HG03139 (cell line): ENCODE data around the gene CMTR2.

Experiments
- ATAC-seq: cut with Tn5 transposase; IDR thresholded peaks from one replicate; pipeline ENCODE4 v1.9.1; 2021; ENCODE audit not compliant: unreplicated experiment

Gene CMTR2

DNA sequence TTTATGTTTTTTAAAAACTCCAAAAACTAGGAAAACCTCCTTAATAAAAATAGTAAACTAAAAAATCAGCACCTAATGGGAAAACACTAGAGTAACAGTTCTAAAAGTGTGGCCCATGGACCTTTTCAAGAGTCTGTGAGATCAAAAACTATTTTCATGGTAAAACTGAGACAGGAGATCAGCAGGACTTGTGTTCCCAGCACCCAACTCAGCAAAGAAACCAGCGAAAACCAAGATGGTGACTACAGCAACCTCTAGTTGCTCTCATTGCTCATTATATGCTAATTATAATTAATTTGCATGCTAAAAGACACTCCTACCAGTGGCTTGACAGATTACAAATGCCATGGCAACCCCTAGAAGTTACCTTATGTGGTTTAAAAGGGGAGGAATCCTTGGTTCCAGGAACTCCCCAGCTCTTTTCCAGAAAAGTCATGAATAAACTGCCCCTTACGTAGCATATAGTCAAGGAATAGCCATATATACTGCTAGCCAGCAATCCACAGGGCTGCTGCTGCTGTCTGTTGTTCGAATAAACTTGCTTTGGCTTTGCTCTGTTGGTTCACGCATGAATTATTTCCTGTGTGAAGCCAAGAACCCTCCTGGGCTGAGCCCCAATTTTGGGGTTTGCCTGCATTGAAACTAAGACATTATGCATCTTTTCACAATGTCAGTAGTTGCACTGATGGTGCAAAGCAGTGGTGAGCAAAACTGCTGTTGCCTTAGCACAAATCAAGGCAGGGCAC, 12.4 kb downstream of the CMTR2 start:
- no peak for ATAC-seq

GRCh38 chr16:71273384-71273783, 15.8 kb downstream of the CMTR2 start:
- no peak for ATAC-seq

- ATAC-seq = no peak
Measured at GRCh38 chr16:71264299-71264698, 24.9 kb downstream of the CMTR2 start.

GRCh38 chr16:71263582-71263981, 25.6 kb downstream of the CMTR2 start:
- ATAC-seq = no peak

GRCh38 chr16:71262391-71262790, 26.8 kb downstream of the CMTR2 start:
- no peak for ATAC-seq

- no peak for ATAC-seq
Measured at GRCh38 chr16:71260995-71261394, 28.2 kb downstream of the CMTR2 start.

GRCh38 chr16:71259086-71259485, 30.1 kb downstream of the CMTR2 start:
- ATAC-seq = no peak

- no peak for ATAC-seq
Measured at GRCh38 chr16:71258372-71258771, 30.8 kb downstream of the CMTR2 start.

- no peak for ATAC-seq
Measured at GRCh38 chr16:71257768-71258167, 31.4 kb downstream of the CMTR2 start.

- no peak for ATAC-seq
Measured at GRCh38 chr16:71255721-71256120, 33.5 kb downstream of the CMTR2 start.

- no peak for ATAC-seq
Measured at GRCh38 chr16:71254832-71255525, 34.2 kb downstream of the CMTR2 start.

- no peak for ATAC-seq
Measured at GRCh38 chr16:71250461-71251235, 38.6 kb downstream of the CMTR2 start.

GRCh38 chr16:71249399-71249798, 39.8 kb downstream of the CMTR2 start:
- no peak for ATAC-seq

- no peak for ATAC-seq
Measured at GRCh38 chr16:71247478-71247877, 41.7 kb downstream of the CMTR2 start.

- ATAC-seq = no peak
Measured at GRCh38 chr16:71246309-71246708, 42.9 kb downstream of the CMTR2 start.

- no peak for ATAC-seq
Measured at GRCh38 chr16:71244521-71244920, 44.7 kb downstream of the CMTR2 start.

- ATAC-seq = no peak
Measured at GRCh38 chr16:71242601-71243000, 46.6 kb downstream of the CMTR2 start.

DNA sequence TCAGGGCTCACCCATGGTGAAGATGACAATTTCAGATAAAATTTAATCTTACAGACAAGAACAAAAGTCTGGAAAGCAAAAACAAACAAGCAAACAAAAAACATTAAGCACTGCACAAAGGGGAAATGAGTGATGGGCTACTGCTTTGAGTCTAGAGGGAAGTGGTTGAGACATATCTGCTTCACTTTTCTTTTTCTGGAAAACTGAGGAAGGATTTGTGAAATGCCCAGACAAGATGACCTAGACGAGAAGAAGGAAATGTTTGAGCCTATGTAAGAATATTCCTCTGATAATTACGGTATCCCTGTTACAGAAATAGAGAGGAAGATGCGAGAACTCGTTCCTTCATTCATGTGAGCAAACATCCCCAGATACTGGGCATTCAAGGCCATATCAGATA, 47.2 kb downstream of the CMTR2 start:
- ATAC-seq = no peak
